ENCODE measurements around the gene NLRP12.

The NLRP12 gene

GRCh38 chr19:53810187-53810546, 13.9 kb downstream of the NLRP12 start:
- TF ChIP-seq CREB1 (IDR thresholded peaks at IDR 0.05; ENCODE audit: low read depth) (no peak), CEBPB (IDR thresholded peaks at IDR 0.05) (no peak), RAD21 (IDR thresholded peaks at IDR 0.05; ENCODE audit: low read depth) (no peak), YY1 (IDR thresholded peaks at IDR 0.05; ENCODE audit: low read depth) (no peak), TCF12 (IDR thresholded peaks at IDR 0.05; ENCODE audit: low read depth) (no peak), EP300 (IDR thresholded peaks at IDR 0.05; ENCODE audit: borderline replicate concordance) (no peak), EGR1 (IDR thresholded peaks at IDR 0.05) (no peak), ZBTB7A (IDR thresholded peaks at IDR 0.05; ENCODE audit: low read depth) (no peak), NFIC (IDR thresholded peaks at IDR 0.05) (no peak), TAF1 (IDR thresholded peaks at IDR 0.05; ENCODE audit: low read depth) (no peak)

- TF ChIP-seq NFIC (IDR thresholded peaks at IDR 0.05): no peak
- TF ChIP-seq FOXM1 (IDR thresholded peaks at IDR 0.05; ENCODE audit: borderline replicate concordance, low read depth): no peak
These were observed 14.5 kb downstream of the NLRP12 start for GRCh38 chr19:53809518-53810186.

- TF ChIP-seq USF1 (IDR thresholded peaks at IDR 0.05) (no peak), RAD21 (IDR thresholded peaks at IDR 0.05; ENCODE audit: low read depth) (peak; percentile 65), CEBPB (IDR thresholded peaks at IDR 0.05) (no peak), EP300 (IDR thresholded peaks at IDR 0.05; ENCODE audit: borderline replicate concordance) (no peak), REST (IDR thresholded peaks at IDR 0.05; ENCODE audit: low read depth) (no peak)
These were observed 15.4 kb downstream of the NLRP12 start for GRCh38 chr19:53808710-53809125.

GRCh38 chr19:53801257-53801656, 22.9 kb downstream of the NLRP12 start:
- TF ChIP-seq EP300 (IDR thresholded peaks at IDR 0.05; ENCODE audit: borderline replicate concordance): no peak
- no peak for TF ChIP-seq TAF1 (IDR thresholded peaks at IDR 0.05; ENCODE audit: low read depth)
- TF ChIP-seq TEAD4 (IDR thresholded peaks at IDR 0.05): no peak
- no peak for TF ChIP-seq MAX (IDR thresholded peaks at IDR 0.05)
- no peak for TF ChIP-seq FOXM1 (IDR thresholded peaks at IDR 0.05; ENCODE audit: borderline replicate concordance, low read depth)
- TF ChIP-seq USF1 (IDR thresholded peaks at IDR 0.05): no peak
- no peak for TF ChIP-seq TCF12 (IDR thresholded peaks at IDR 0.05; ENCODE audit: low read depth)
- TF ChIP-seq ZBTB7A (IDR thresholded peaks at IDR 0.05; ENCODE audit: low read depth): no peak
- TF ChIP-seq RAD21 (IDR thresholded peaks at IDR 0.05; ENCODE audit: low read depth): no peak
- no peak for TF ChIP-seq YY1 (IDR thresholded peaks at IDR 0.05; ENCODE audit: low read depth)
- no peak for TF ChIP-seq NFIC (IDR thresholded peaks at IDR 0.05)
- no peak for TF ChIP-seq EGR1 (IDR thresholded peaks at IDR 0.05)
- TF ChIP-seq REST (IDR thresholded peaks at IDR 0.05; ENCODE audit: low read depth): no peak
- no peak for TF ChIP-seq CREB1 (IDR thresholded peaks at IDR 0.05; ENCODE audit: low read depth)
- no peak for TF ChIP-seq CEBPB (IDR thresholded peaks at IDR 0.05)

GRCh38 chr19:53795019-53795418, 29.1 kb downstream of the NLRP12 start:
- TF ChIP-seq EP300 (IDR thresholded peaks at IDR 0.05; ENCODE audit: borderline replicate concordance): no peak
- TF ChIP-seq CEBPB (IDR thresholded peaks at IDR 0.05): no peak
- no peak for TF ChIP-seq TCF12 (IDR thresholded peaks at IDR 0.05; ENCODE audit: low read depth)
- no peak for TF ChIP-seq NFIC (IDR thresholded peaks at IDR 0.05)
- TF ChIP-seq USF1 (IDR thresholded peaks at IDR 0.05): no peak
- TF ChIP-seq TEAD4 (IDR thresholded peaks at IDR 0.05): no peak

- TF ChIP-seq CEBPB (IDR thresholded peaks at IDR 0.05) (no peak), USF1 (IDR thresholded peaks at IDR 0.05) (no peak), EP300 (IDR thresholded peaks at IDR 0.05; ENCODE audit: borderline replicate concordance) (no peak), MAX (IDR thresholded peaks at IDR 0.05) (no peak), TAF1 (IDR thresholded peaks at IDR 0.05; ENCODE audit: low read depth) (no peak), TEAD4 (IDR thresholded peaks at IDR 0.05) (peak; percentile 64), EGR1 (IDR thresholded peaks at IDR 0.05) (no peak), RAD21 (IDR thresholded peaks at IDR 0.05; ENCODE audit: low read depth) (peak; percentile 67), CREB1 (IDR thresholded peaks at IDR 0.05; ENCODE audit: low read depth) (no peak), YY1 (IDR thresholded peaks at IDR 0.05; ENCODE audit: low read depth) (no peak), NFIC (IDR thresholded peaks at IDR 0.05) (peak; percentile 35; the same call in 1 of the 2 replicates), FOXM1 (IDR thresholded peaks at IDR 0.05; ENCODE audit: borderline replicate concordance, low read depth) (no peak), ZBTB7A (IDR thresholded peaks at IDR 0.05; ENCODE audit: low read depth) (no peak), REST (IDR thresholded peaks at IDR 0.05; ENCODE audit: low read depth) (no peak)
These were observed 31.2 kb downstream of the NLRP12 start for GRCh38 chr19:53792721-53793433.
